Stimulated activated CD4-positive, alpha-beta T cell treated with anti-CD3 and anti-CD28 coated beads, Interleukin-12 subunit alpha, Interleukin-12 subunit beta, amount 100 ng/mL, for 24 hours (primary cell): ENCODE data around the gene NDE1.
"Not testable (repeated sequence)": the region's sequence is repeated elsewhere in the genome, so short reads cannot be mapped to it uniquely, and the experiment has no call there.

Experiments used
- DNase-seq, 2 experiments: peaks; one replicate each; pipeline ENCODE4 v3.0.0-alpha.2; 2020; ENCODE audit warnings: low read depth in 2 of 2

The NDE1 gene, protein sequence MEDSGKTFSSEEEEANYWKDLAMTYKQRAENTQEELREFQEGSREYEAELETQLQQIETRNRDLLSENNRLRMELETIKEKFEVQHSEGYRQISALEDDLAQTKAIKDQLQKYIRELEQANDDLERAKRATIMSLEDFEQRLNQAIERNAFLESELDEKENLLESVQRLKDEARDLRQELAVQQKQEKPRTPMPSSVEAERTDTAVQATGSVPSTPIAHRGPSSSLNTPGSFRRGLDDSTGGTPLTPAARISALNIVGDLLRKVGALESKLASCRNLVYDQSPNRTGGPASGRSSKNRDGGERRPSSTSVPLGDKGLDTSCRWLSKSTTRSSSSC

DNA sequence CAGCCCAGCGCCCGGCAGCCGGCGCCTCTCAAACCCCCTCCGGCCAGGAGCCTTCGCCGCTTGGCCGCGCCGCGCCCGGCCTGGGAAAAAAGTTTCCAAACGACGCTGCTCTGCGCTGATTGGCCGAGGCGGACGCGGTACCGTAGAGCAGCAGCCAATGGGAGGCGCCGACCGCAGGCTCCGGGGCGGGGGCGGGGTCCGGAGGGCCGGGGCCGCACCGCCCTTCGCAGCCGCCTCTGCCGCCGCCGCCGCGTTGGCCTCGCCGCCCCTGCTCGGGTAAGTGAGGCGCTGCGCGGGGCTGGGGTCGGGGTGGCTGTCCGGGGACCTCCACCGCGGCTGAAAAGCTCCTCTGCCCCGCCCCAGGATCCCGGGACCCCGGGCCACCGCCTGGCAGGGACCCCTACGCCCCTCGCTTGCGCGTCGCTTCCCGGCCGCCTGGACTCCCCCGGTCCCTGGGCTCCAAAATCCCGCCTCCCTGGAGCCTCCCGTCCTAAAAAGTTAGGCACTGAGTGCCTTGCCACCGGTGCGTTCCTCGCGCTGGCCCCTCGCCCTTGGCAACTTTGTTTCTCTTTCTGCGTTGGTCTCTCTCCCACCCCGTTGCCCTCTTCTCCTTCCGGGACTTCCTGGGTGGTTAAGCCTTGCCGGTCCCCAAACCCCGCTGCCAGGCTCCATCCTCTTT, at the start of gene NDE1:
Gene NDE1, plus strand, starts transcription at position 227 of the 679 bp plus-strand sequence. CDS start 14,534 bp downstream, outside the sequence.
- peak; percentile 70 to 83 for DNase-seq

DNA sequence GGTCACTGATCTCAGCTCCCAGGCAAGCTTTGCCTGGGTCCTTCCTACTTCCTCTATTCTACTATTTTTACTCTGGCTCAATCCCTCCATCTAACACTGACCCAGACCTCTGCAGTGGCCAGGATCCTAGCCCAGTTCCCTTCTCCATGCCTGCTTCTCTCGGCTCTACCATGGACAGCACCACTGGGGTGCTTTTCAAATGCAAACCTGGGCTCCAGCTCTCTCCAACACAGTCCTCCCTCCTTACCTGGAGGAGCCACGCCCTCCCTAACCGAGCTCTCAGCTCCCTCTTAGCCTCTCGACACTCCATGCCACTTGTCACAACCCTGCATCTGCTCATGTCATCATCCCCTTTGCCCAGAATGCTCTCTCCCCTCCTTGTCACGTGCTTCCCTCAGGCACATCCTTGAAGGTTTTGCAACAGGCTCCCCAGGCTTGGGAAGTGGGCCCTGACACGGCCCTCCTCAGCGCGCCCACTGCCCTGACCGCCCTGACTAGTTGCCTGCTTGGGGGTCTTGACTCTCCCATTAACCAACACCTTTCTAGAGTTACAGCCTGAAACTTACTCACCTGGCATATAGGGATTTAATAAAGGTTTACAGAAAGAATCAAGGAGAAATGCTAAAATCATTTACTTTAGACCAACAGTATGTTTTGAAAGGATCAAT, 48.7 kb upstream of the NDE1 start:
- no peak for DNase-seq

DNA sequence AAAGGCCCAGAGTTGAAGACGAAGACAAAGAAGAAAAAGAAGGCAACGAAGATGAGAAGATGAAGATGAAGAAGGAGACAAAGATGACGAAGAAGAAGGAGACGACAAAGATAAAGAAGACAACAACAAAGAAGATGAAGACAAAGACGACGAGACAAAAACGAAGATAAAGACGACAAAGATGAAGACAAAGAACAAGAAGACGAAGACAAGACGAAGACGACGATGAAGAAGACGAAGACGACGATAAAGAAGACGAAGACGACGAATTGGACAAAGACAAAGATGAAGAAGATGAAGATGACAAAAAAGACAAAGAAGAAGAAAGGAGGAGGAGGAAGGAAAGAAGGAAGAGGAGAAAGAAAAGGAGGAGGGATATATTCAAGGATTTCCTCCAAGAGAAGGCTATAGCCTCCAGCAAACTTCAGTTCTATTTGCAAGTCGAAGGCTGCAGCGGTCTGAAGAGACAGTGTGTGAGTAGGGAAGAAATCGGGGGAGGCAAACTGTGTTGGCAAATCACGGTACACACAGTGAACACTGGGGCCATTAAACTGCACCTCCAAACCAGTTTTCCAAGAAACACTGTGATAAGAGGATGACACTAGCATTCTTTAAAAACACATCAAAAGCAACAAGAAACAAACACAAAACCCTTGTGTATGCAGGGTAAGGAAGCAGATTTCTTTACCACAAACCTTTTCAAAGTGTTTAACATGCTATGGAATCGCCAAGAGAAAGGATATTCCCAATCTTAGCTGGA, 47.6 kb upstream of the NDE1 start:
- no peak for DNase-seq

DNA sequence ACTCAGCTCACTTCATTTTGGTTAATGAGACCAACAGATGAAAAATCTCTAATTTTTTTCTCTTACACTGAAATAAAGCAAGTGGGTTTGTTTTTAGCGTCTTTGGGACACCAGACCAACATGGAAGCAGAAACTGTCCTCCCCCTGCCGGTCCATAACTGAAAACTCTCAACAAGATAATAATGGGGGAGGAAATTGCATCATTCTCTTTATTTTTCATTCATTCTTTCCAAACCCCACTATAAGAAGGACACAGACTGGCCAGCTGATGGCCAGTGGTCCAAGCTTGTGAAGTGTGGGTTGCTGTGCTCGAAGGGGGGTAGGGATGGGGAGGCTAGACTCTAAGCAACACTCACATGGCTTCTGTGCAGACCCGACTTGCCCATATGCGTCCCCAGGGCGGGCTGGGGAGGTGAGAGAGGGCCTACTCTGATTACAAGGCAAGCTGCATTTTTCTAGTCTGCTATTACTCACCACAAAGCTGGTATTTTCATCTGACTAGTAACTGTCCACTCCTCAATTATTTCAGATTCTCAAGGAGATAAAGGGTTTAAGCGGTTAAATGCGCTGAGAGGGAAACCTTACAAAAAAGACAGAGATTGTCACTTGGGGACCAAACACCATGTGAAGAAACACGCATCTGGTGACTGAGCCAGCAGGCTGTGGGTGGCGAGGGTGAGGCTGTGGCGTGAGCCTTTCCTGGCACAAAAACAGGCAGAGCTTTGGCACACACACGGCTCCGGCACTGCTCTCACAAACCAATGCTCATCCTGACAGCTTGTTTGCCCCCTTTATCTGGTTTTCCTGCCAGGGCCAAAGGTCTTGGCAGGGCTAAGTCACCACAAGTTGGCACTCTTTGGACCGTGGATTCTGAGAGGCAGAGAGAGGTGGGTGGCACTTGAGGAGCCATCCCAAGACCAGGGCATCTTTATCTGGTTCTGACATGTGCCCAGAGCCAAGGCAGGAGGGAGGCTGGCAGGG, 45.3 kb upstream of the NDE1 start:
- DNase-seq, result no peak

DNA sequence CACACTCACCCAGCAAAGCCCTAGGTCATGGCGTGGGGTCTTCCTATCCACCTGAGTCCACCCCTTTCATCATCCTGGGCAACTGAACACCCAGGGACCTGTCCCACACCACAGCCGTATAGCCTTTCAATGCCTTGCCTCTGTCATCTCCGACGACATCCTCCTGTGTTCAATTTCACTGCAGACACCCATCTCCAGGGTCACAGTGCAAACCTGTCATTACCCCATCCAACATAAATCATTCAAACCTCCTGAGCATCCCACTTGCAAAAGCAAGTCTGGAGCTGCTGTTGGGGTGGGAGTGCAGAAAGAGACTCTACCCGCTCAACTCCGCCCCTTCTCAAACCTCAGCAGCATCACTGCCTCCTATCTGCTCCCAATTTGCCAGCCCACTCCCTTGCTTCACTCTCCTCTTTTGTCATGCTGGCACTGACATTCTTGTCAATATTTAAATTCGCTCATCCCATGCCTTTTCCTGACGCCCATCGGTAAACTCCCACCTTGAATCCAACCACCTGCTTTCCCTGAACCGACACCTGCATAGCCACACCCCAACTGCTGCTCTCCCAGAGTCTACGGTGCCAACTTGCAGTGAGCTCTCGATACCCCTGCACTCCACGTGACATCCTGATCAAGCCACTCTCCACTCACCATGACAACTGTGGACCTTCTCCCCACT, 44.1 kb upstream of the NDE1 start:
- no peak for DNase-seq

DNA sequence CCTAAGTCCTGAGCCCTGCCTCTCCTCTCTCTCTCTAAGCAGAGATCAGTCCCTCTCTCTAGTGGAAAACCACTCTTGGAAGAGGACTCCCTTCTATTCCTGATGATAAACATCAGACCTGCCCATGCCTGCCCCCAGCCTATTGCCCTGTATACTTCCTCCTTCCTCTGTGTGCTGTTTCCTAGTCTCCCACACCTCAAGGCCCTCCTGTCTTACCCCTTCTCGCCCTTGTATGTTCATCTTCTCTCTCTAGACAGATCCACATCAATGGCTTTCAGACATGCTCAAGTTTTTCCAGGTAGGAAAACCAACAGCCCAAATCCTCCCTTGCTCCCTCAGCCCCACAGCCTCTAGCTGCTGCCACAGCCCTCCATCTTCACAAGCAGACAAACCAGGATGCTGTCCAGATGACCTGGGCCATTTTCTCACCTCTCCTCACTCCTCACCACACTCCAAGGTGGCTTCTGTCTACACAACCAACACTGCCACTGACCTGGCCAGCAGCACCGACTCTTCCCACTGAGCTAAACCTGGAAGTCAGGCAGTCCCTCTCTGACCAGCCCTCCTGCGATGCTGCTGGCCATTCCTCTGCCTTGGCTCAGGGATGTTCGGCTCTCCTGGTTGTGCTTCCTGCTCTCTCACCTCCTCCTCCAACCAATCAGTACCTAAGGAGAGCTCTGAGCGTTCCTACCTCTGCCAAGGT, 43.4 kb upstream of the NDE1 start:
- no peak for DNase-seq

DNA sequence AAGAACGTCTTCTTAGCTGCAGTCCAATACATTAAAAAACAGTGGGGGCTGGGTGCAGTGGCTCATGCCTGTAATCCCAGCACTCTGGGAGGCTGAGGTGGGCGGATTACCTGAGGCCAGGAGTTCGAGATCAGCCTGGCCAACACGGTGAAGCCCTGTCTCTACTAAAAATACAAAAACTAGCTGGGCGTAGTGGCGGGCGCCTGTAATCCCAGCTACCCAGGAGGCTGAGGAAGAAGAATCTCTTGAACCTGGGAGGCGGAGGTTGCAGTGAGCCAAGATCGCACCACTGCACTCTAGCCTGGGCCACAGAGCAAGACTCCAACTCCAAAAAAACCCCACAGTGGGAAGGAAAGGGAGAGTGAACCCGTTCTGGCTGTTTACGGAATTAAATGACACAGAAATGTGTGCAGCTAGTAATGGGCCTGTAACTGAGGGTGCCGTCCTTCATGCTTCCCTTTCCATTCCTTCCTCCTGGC, 42.8 kb upstream of the NDE1 start:
- not testable (repeated sequence) for DNase-seq

DNA sequence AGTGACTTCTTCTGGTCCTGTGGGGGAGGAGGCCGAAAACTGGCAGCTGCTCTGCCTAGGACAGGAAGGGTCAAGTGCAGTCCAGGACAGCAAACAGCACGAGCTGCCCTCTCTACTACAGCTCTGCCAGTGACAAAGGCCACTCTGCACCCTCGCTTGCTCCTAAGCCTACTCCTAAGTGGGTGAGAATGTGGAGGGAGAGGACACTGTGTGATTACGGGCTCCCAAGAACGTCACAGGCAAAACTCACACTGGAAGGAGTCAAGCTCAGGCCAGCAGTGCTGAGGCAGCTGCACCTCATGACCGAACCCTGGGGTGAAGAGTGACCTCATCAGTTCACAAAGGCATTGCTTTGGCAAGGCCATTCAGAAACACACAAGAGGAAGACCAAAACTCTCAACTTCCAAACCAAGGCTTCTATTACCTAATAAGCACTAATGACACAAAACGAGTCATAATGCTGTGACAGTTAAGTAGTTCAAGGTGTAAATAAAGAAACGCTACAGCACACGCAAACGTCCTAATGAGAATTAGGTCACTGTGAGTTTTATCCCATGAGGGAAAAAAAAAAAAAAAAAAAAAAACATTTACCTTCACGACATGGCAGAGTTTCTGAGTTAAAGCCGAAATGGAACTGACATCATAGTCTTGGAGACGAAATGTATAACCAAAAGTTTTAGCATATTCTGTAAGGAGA, 42.2 kb upstream of the NDE1 start:
- no peak for DNase-seq

DNA sequence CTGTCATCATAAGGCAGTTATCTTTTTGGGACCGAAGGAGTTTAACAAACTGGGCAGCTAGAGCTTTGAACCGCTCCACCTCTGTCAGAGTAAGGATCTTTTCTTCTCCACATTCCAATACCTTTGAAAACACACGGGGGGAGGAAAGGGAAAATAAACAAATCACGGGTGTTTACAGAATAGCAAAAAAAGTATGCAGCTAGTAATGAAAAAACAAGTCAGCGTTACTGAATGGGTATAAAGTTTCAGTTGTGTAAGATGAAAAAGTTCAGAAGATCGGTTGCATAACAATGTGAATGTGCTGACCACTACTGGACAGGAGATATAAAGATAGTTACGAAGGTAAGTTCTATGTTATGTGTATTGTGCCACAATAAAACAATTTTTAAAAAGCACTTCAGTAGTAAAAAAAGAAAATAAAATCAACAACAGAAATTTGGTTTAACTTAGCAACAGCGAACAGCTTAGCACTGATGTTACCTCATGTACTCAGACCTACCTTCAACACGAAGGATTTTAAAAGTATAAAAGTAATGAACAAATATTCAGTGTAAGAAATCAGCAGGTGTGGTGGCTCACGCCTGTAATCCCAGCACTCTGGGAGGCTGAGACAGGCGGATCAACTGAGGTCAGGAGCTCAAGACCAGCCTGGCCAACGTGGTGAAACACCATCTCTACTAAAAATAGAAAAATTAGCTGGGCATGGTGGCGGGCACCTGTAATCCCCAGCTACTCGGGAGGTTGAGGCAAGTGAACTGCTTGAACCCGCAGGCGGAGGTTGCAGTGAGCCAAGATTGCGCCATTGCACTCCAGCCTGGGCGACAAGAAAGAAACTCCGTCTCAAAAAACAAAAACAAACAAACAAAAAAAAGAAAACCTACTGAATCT, 41.4 kb upstream of the NDE1 start:
- DNase-seq, result no peak

DNA sequence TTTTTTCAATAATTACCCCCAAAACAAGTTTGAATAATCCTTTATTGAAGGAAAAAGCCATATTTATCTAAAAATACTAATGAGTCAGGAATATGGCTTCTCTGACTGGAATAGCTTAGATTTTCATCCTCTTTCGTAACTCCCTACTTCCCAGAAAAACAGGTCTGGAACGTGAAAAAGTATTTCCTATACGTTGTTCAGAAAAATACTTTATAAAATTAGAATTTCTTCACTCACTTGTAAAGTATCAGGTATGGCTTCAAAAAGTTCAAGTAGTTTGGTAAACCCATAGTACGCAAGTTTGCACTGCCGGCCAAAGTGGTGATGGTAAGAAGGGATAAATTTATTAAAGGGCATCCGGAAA, 40.8 kb upstream of the NDE1 start:
- no peak for DNase-seq

DNA sequence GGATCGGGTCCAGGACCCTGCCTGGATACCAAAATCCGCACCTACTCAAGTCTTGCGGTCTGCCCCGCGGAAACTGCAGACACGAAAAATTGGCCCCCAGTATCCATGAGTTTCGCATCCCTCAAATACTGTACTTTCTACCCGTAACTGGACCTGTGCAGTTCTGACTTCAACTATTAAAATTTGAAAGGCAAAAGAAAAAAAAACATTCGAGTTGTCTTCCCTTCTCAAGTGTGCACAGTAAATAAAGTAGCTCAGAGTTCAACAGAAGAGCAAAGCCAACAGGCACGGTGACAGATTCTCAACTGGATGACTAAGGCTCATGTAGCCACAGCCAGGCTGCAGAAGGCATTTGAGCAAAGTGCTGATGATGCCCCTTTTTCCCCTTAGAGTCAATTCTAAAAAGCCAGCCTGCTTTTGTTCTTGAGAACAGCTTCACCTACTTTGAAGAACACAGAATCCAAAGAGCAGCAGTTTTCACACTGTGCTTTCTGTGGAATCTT, 39.6 kb upstream of the NDE1 start:
- DNase-seq, result no peak

DNA sequence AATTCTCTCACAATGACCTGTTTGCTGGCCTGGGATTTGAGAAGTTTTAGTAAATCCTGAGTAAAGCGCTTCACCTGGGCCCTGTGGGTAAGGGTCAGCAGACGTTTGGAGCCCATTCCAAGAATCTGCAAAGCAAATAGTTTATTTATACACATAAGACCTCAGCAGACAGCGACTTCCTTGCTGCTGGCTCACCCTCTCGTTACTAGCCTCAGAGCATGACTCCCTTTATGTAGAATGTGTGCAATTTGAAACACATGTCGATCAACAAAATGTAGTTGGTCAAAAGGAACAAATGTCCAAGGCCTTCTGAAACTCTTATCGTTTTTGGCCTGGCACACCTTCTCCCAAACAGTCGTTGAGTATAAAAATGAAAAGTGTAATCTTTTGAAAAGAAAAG, 38.4 kb upstream of the NDE1 start:
- DNase-seq, result no peak

DNA sequence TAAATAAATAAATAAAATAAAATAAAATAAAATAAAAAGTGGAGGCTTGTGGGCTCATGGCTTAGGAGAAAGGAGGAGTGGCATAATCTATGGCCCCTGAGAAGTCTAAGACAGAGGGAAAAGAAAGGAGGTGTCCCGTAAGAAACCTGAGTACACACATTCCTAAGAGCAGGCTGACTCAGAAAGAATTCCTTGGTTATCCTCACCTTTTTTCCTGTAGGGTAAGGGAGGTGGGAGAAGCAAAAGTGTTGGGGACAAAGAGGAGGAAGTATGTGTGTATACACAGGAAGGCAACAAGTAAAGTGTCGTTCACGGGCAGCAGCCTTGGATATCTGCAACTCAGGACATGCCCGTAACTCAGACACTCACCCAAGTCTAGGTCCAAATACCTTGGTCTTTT, 36.4 kb upstream of the NDE1 start:
- no peak for DNase-seq

DNA sequence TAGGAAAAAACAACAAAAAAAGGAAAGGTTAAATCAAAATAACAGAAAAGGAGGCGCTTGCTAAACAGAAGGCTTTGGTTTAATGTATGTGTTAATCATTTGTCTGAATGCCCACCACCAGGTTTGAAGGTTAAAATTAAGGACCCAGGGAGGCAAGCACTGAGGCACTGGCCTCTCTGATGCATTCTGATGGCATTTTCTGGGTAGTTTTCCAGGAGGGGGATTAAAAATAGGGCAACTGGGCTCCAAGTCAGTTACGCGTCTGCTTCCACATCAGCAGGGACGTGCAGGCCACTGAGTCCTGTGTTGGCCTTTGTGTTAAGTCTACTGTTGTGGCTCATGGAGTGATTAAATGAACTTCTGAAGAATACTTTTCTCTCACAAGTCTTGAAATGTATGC, 34.0 kb upstream of the NDE1 start:
- no peak for DNase-seq

DNA sequence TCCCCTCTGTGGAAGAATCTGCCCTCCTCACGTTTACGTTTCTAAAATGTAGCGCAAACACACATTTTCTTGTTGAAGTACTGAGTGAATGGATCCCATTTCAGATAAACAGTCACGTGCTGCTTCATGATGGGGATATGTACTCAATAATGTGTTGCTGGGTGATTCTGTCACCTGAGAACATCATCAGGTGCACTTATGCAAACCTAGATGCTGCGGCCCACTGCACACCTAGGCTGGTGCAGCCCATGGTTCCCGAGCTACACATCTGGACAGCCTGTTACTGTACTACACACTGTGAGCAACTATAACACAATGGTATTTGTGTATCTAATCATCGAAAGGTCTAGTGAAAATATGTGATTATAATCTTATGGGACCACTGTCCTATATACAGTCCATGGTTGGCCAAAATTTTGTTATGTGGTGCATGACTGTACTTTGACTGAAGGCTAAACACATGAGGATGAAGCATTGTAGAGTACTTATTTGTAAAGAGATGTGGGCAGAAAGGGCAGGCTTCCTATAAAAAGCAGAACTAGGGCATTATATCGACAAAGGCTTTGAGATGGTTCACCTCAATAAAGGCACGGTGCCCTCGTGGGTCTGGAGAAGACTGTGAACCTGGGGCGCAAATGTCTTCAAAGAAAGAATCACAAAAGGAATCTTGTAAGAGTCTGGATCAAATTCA, 33.4 kb upstream of the NDE1 start:
- DNase-seq, result no peak

DNA sequence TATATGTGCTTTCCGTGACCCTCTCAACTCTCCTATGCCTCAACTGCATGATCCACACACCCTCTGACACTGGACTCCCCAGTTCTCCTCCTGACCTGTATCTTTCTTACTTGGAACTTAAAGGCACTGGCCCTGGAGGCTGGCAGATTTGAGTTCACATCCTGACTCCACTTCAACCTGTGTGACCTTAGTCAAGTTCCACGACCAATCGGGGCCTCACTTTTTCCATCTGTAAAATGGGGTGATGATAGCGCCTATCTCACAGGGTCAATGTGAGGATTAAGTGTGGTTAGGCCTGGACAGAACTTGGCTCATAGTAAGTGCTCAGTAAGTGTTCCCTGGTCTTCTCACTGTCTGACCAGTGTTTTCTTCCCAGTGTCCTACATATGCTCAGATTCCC, 32.1 kb upstream of the NDE1 start:
- DNase-seq, result no peak

DNA sequence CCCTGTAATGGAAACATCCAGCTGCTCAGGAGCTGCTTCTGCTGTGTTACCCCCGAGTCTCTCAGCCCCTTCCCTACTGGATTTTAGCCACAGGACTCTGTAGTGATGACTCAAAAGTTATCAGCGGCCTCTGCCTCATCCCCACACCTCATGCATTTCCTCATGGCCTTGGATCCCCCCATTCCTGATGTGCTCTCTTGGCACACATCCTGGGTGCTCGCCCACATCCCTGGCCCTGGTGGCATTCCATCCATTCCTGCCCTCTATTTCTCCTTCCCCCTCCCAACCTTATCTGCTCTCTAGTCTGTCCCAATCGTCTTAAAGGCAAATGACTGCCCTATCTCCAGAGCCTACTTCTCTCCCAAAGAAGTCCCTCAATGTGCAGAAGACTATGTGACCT, 31.7 kb upstream of the NDE1 start:
- no peak for DNase-seq
